AG09319 (cell line): ENCODE measurements around the gene LMX1B.

Source experiments
- DNase-seq: peaks from one replicate; pipeline ENCODE4 v3.0.0-alpha.2; 2010; ENCODE audit warnings: low read depth; ENCODE audit errors: extremely low read depth
- CTCF ChIP-seq: IDR thresholded peaks from 2 replicates; pipeline ENCODE4 v1.5.1; 2011; ENCODE audit warnings: low read depth, mild to moderate bottlenecking, inconsistent platforms, low read length, moderate library complexity

Gene LMX1B

GRCh38 chr9:126642839-126643238 lies 29.1 kb downstream of the LMX1B start:
- DNase-seq, result no peak
- no peak for TF ChIP-seq CTCF

- DNase-seq, result no peak
- TF ChIP-seq CTCF, result no peak
Measured at GRCh38 chr9:126643945-126644527, 30.3 kb downstream of the LMX1B start.

- DNase-seq, result no peak
- no peak for TF ChIP-seq CTCF
Measured at GRCh38 chr9:126646162-126646561, 32.4 kb downstream of the LMX1B start.

GRCh38 chr9:126647585-126648411 lies 34.1 kb downstream of the LMX1B start:
- DNase-seq, result no peak

GRCh38 chr9:126649477-126649876 lies 35.7 kb downstream of the LMX1B start:
- no peak for DNase-seq
- no peak for TF ChIP-seq CTCF

More at GRCh38 chr9:126647585-126648411, 34.1 kb downstream of the LMX1B start:
- TF ChIP-seq CTCF, result no peak

- DNase-seq, result no peak
- TF ChIP-seq CTCF, result no peak
Measured at GRCh38 chr9:126650404-126651341, 36.9 kb downstream of the LMX1B start.
